ENCODE results near the gene NBEA.

NBEA gene

DNA sequence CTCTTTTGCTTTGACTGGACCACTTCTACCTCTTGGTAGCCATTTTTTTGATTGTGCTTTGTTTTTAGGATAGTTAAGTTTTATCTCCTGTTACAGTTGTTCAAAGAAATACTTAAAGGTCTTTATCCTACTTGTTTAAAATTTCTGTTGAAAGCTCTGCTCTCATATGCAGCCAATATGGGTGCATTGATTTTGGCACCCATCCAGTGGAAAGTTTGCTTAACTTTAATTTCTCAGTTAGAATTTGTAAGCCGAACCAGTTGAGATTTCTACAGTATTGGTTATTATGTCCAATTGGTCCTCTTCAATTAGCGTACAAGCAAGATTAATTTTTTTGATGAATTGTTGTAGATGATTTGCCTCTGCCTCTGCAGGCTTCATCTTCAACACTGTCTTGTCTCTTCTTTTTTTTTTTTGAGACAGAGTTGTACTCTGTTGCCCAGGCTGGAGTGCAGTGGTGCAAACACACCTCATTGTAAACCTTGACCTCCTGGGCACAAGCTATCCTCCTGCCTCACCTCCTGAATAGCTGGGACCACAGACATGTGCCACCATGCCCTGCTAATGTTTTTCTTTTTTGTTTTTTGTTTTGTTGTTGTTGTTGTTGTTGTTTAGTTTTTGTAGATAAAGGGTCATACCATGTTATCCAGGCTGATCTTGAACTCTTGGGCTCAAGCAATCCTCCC is 469.1 kb downstream of the NBEA start:
- no peak for DNase-seq

GRCh38 chr13:35448465-35448864 is 506.4 kb downstream of the NBEA start:
- no peak for DNase-seq

- DNase-seq: no peak
Measured at GRCh38 chr13:35449821-35450220, 507.8 kb downstream of the NBEA start.

DNA sequence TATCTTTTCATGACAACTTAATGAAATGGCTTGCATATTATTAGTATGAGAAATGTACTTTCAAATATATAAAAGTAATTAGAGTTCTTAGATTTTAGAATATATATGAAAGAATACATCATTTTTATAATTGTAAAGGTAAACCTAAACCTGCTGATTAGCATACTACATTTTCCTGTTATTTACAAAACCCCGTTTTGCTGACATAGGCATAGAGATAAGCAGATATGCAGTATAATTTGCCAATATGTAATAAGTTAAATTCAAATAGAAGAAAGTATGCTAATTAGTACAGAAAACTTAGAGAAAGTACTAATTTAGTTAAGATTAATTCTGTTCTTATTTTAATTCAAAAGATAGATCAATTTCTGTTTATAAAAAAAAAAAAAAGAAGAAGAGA is 513.0 kb downstream of the NBEA start:
- no peak for DNase-seq

DNA sequence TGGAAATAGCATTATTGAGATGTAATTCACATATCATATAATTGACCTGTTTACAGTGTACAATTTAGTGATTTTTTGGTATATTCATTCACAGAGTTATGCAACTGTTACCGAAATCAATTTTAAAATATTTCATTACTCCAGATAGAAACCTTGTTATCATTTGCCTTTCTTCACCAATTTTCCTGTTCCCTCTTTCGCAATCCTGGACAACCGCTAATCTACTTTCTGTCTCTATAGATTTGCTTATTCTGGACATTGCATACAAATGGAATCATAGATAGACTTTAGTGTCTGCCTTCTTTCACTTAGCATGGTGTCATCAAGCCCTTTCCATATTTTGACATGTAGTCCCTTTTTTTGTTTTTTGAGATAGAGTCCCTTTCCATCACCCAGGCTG is 515.2 kb downstream of the NBEA start:
- no peak for DNase-seq

GRCh38 chr13:35460061-35460460 is 518.0 kb downstream of the NBEA start:
- no peak for DNase-seq

- no peak for DNase-seq
Measured at GRCh38 chr13:35465371-35465770, 523.3 kb downstream of the NBEA start.

DNA sequence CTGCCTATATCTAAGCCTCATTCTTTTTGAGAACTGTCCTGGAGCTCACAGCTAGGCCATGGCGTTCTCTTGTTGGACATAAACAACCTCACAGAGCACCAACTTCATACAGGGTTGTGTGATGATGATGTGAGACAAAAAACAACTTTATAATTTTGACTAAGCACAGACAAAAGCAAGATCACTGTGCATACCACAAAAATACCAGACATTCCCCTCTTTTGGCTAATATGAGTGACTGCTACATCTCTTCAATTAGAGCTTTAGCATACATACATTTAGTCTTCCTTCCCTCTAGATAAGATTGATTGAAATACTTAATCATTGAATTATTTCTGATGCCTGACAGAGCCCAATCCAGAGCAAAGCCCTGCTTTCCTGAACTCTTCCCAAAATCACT is 526.1 kb downstream of the NBEA start:
- no peak for DNase-seq

DNA sequence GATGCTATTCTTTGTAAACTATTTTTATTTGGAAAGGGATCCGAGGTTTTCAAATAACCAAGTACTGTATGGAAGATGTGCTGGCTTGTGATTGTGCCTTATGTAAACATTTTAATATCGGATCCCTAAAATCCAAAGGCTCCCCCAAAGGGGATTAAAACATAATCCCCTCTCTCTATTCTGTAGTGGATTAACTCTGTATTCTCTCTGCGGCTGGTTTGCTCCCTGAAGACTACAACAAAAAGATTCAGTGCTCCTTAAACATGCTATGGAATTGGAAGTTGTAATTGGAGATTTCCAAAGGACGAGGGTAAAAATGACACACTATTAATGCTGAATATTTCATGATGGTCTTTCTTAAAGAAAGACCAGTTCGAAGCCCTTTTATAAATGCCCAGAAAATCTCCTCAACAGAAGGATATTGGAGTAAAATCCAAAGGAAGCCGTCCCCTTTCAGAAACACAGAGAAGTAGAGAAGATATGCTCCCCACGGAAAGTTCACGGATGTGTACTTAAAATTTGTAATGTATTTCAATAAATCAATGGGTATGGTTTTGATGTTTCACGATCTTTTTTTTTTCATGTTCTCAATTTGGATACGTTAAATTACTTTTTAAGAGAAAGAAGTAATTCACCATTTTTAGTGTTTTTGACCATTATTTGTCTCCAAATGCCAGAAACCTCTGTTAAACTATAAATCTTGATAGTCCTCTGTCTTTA is 527.9 kb downstream of the NBEA start:
- DNase-seq: no peak

DNA sequence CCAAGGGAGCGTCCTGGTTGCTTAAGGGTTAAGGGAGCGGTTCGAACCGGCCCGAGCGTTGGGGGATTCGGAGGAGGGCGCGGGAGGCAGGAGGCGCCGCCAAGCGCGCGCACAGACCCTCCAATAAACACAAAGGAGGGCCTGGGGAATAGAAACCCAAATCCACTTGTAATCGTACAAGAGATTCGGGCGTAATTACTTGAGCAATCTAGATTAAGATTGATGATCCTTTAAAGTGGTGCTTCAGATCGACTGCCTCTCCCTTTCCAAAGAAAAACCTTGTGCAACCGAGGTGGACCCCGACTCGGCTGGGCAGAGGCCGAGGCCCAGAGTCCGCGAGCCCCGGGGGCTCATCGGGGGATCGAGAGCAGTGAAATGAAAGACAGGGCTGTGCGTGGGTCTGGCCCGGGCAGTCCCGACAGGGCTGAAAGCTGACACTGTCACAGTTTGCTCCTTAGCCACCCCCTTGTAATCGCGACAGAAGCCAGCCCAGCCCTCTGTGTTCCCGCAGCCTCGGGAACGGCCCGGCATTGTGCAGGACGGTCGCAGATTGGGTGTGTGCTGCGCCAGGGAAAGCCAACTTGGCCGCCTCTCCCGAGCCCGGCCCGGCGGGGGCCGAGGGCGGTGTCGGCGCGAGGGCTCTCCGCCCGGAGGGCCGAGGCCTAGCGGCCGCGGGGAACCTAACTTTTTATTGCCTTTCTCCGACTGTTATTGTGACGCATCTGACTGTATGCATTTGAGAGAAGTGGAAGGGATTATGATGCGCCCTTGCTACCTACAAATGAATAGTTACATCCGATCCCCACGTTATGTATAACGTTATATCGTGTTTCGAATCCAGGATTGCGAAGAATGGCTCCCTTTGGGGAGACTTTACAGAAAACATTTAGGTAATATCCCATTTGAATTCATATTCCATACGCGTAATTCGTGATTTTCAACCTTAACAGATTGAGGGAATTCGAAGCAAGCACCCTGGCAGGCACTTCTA is 528.9 kb downstream of the NBEA start:
- no peak for DNase-seq

- no peak for DNase-seq
Measured at GRCh38 chr13:35471706-35472322, 529.7 kb downstream of the NBEA start.

GRCh38 chr13:35472323-35472881 is 530.3 kb downstream of the NBEA start:
- DNase-seq: no peak

DNA sequence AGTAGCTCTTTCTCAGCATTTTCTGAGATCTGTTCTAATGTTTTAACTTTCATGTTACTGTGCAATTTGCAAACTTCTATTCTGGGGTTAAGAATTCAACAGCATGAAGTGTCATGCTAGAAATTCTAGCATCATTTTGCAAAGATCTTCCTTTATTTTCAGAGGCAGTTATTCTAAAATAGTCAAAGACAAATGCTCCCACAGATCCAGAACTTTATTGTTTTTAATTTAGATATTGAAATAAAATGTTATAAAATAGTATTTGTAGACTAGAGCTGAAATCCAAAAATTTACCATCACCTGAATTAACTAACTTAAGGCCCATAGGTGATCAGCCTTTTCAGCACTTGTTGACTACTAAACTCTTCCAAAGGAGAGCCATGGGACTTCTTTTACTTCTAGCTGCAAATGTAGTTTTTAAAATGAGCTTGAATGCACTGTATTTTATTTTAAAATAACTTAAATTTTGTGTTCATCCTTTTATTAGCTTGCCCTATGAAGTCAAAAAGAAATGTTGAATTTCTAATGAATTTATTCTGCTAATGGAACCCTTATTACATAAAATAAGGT is 531.2 kb downstream of the NBEA start:
- DNase-seq: no peak

DNA sequence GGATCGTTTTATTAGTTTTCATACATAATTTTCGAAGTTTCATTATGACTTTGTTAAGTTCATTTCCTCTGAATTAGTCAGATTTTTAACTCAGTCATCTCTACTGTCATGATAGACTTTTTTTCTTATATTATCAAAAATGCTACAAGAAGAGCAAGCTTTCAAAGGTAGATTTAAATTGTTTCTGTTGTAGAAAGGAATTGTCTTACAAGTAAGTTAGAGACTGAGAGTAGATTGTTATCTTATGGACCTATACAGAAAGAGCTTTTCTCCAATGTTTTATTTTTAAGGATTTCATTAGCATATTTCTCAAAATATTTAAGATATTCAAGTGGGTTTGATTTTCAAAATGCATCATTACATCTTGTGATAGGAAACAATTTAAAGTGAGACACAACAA is 531.7 kb downstream of the NBEA start:
- no peak for DNase-seq

DNA sequence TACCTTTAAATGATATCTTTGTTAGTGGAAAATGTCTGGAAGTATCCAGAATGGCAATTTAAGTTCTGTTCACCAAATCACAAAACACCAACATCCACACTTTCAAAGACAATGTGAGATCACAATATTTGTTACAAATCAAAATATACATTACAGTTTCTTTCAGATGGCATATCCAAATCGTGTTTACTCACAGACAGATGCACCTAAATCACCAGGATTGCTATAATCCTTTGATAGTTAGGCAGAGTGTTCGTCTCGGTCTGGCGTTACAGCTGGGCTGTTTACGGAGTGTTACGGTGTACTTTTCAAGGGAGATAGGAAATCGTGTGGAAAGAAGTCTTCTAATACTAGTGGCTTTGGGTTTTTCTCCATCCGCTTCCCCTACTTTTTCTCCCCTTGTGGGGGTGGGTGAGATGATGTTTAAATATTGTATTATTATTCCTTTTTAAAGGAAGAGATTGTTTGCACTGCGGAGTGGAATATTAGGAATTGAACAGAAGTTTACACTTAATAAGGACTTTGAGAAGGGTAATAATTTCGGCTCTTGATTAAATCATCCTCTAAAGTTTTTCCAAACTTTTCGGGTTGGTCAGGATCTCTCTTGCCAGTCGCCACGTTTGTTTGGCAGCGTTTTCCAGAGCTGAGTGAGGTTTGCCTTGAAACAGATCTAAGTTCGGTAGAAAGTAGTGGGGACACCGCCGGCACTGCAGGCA is 532.6 kb downstream of the NBEA start:
- DNase-seq: no peak

DNA sequence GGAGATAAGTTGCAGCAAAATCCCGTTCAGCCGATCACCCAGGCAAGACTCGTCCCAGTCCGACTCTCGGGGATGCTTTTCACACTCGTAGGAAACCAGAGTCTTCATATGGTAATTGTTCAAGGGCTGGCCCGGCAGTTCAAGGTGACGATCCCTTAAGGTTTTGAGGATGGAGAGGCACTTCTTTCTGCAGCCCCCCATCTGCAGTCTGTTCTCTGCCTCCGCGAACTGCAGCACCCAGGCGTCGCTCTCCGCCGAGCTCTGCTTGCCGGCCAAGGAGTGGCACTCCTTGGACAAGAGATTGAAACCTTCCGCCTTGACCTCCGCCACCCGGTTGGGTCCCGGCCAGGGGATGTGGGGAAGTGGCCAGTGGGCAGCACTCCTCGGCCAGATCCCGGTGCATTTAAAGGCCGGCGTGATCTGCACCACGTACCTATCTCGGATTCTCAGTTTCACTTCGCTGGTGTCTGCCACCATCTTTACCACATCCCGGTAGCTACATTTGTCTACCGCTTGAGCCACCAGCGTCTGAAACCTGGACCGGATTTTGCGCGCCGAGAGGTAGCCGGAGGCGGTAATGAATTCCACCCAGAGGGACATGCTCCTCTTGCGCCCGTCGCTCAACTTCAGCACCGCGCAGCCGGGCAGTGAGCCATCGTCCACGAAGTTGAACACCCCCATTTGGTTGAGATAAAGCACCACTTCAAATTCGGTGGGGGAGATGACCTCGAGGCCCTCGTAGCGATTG is 533.3 kb downstream of the NBEA start:
- no peak for DNase-seq

DNA sequence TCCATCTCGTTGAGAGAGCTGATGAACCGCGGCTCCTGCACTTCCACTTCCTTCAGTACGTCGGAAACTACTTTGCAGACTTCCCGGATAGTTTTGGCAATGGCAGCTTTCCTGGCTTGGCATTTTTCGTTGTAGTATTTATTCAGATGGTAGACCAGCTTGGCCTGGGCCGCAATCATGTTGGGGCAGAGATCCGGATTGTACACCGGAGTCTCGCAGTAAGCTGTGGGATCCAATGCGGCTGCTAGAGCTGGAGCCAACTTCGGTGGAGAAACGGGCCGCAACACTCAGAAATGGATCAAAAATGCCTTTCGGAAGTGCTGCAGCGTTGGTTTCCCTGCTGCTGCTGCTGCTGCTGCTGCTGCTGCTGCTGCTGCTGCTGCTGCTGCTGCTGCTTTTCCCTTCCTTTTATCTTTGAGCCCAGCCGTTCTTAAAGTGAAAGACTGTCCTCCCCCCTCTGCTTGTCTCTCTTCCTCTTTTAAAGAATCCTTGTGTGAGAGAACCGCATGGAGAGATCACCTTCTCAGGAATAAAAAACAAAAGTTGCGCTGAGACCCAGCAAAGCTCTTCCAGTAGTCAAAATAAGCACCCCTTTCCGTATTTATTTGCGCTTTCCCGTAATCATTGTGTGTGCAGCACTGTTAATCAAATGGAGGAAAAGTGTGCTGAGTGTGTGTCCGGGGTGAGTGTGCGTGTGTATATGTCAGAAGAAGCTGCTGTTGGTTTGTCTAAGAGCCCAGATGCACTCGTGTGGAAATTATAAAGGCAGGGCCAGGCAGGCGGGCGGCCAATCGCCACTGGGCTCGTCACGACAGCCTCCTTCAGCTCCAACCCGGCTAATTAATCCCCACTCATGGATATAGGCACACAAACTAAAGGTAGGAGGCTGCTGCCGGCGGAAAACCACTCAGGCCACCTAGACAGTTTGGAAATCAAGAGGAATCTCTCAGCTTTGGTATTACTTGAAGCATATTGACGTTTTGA is 534.2 kb downstream of the NBEA start, which contains the start of gene MAB21L1:
MAB21L1 (minus strand) TSS at position 730 of the 984 bp plus-strand sequence; CDS start at position 179, 551 bp downstream.
- no peak for DNase-seq

DNA sequence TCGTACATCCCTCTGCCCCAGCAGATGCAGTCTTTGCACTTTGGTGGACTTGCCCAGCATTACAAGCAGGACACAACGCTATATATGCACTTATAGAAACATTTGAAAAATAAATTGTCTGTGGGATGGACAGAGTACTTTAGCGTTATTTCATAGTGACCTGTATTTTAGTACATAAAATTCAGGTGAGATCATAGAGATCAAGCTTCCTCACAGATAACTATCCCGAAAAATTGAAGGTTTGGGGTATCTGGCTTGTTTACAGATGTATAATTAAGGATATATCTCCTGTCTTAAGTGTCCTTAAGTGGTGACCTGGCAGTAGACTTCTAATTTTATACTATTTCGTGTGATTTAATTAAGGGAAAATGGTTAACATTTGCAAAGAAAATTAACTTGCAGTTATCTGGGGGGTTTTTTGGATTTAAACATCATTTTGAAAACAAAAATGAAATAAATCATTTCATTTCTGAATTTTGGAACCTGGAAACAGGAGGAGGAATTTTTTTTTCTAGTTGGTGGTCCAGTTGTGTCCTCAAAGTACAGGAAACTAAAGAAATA is 535.4 kb downstream of the NBEA start:
- no peak for DNase-seq

Measured in NCI-H1092 (cell line).